GM21529 (cell line): ENCODE measurements around the gene GPC3.
"Not testable (repeated sequence)": the region's sequence is repeated elsewhere in the genome, so short reads cannot be mapped to it uniquely, and the experiment has no call there.

ENCODE experiments used
- ATAC-seq: cut with Tn5 transposase; IDR thresholded peaks from one replicate; pipeline ENCODE4 v1.9.1; 2021; ENCODE audit not compliant: unreplicated experiment

The GPC3 gene

GRCh38 chrX:133905305-133905704 lies 80.1 kb downstream of the GPC3 start:
- ATAC-seq: no peak

- no peak for ATAC-seq
These were observed 87.7 kb downstream of the GPC3 start for GRCh38 chrX:133897593-133898163.

- ATAC-seq: no peak
These were observed 93.1 kb downstream of the GPC3 start for GRCh38 chrX:133892337-133892736.

- ATAC-seq: no peak
These were observed 96.4 kb downstream of the GPC3 start for GRCh38 chrX:133888984-133889383.

GRCh38 chrX:133888084-133888483 lies 97.3 kb downstream of the GPC3 start:
- not testable (repeated sequence) for ATAC-seq

GRCh38 chrX:133884430-133885394 lies 100.7 kb downstream of the GPC3 start:
- ATAC-seq: no peak

- ATAC-seq: no peak
These were observed 103.5 kb downstream of the GPC3 start for GRCh38 chrX:133881893-133882292.

GRCh38 chrX:133881007-133881406 lies 104.4 kb downstream of the GPC3 start:
- no peak for ATAC-seq

GRCh38 chrX:133880032-133880443 lies 105.4 kb downstream of the GPC3 start:
- peak; percentile 79 for ATAC-seq

GRCh38 chrX:133878710-133879109 lies 106.7 kb downstream of the GPC3 start:
- ATAC-seq: no peak

GRCh38 chrX:133876646-133877045 lies 108.7 kb downstream of the GPC3 start:
- ATAC-seq: no peak

GRCh38 chrX:133869270-133869669 lies 116.1 kb downstream of the GPC3 start:
- ATAC-seq: no peak

GRCh38 chrX:133868682-133869081 lies 116.7 kb downstream of the GPC3 start:
- no peak for ATAC-seq

- ATAC-seq: no peak
These were observed 117.1 kb downstream of the GPC3 start for GRCh38 chrX:133868250-133868649.

GRCh38 chrX:133865761-133866471 lies 119.5 kb downstream of the GPC3 start:
- ATAC-seq: no peak

- ATAC-seq: no peak
These were observed 121.2 kb downstream of the GPC3 start for GRCh38 chrX:133864236-133864635.

- ATAC-seq: no peak
These were observed 125.5 kb downstream of the GPC3 start for GRCh38 chrX:133859860-133860259.

GRCh38 chrX:133859336-133859735 lies 126.1 kb downstream of the GPC3 start:
- ATAC-seq: no peak

- no peak for ATAC-seq
These were observed 127.6 kb downstream of the GPC3 start for GRCh38 chrX:133857640-133858269.

GRCh38 chrX:133856819-133857218 lies 128.6 kb downstream of the GPC3 start:
- ATAC-seq: no peak

- no peak for ATAC-seq
These were observed 131.1 kb downstream of the GPC3 start for GRCh38 chrX:133854290-133854689.
